ENCODE results near the gene ENTPD7.

- TF ChIP-seq EP300 (IDR thresholded peaks at IDR 0.05) (no peak), POLR2A (IDR thresholded peaks at IDR 0.05) (no peak), CTCF (IDR thresholded peaks at IDR 0.05) (no peak)
Observed at GRCh38 chr10:99654390-99655175, 4.7 kb upstream of the ENTPD7 start.

Measured in sigmoid colon (tissue), 4 donors.